Loucy (cell line): ENCODE data around the gene MYMK.

Source experiments
- CTCF ChIP-seq: fragments of 200-600 bp; sonication (generic); conservative IDR thresholded peaks from 2 replicates; pipeline ENCODE4 v1.5.1; 2014; ENCODE audit warnings: mild to moderate bottlenecking, antibody characterized with exemption, low read length
- EZH2phosphoT487 ChIP-seq: fragments of 200-600 bp; IDR thresholded peaks from 2 replicates; pipeline ENCODE4 v1.6.1; 2018; ENCODE audit warnings: antibody characterized with exemption, mild to moderate bottlenecking, moderate library complexity, borderline replicate concordance

DNA sequence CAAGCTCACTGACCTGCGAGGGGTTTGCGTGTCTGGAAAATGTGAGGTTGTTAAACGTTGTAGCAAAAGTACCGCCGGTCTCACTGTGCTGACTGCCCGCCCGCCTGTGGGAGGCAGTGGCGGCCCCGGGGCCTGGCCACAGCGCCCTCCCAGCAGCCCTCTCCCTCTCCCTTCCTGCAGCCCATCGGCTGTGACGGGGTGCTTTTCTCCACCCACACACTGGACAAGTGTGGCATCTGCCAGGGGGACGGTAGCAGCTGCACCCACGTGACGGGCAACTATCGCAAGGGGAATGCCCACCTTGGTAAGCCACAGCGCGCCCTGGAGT is 15.9 kb upstream of the MYMK start:
- TF ChIP-seq CTCF (no peak), EZH2phosphoT487 (no peak)
